HL-60 (cell line): ENCODE data around the gene RNF187.

Source experiments
- CTCF ChIP-seq: IDR thresholded peaks from one replicate; pipeline ENCODE4 v1.5.1; 2011; ENCODE audit warnings: low read length, control low read depth, inconsistent platforms; ENCODE audit not compliant: insufficient read depth
- POLR2AphosphoS5 ChIP-seq: IDR thresholded peaks from 2 replicates; pipeline ENCODE4 v1.6.1; 2012; ENCODE audit warnings: low read depth

- no peak for TF ChIP-seq POLR2AphosphoS5
- no peak for TF ChIP-seq CTCF
Observed at GRCh38 chr1:228462560-228462959, 24.6 kb upstream of the RNF187 start.
